Brain microvascular endothelial cell (primary cell): ENCODE data around the gene CPEB3.

Source experiments
- DNase-seq: peaks from one replicate; pipeline ENCODE4 v3.0.0-alpha.2; 2020
- H3K27ac ChIP-seq: fragments of 250-450 bp; sonication (Bioruptor Pico); 2 replicates; pipeline ENCODE4 v1.5.1; 2020; ENCODE audit warnings: mild to moderate bottlenecking, moderate library complexity
- H3K27me3 ChIP-seq: fragments of 250-450 bp; sonication (Bioruptor Pico); replicated peaks from 2 replicates; pipeline ENCODE4 v1.5.1; 2020; ENCODE audit warnings: mild to moderate bottlenecking
- H3K36me3 ChIP-seq: fragments of 250-450 bp; sonication (Bioruptor Pico); replicated peaks from 2 replicates; pipeline ENCODE4 v1.5.1; 2020; ENCODE audit warnings: mild to moderate bottlenecking
- H3K4me3 ChIP-seq: 2 replicates; pipeline ENCODE4 v1.5.1; 2011; ENCODE audit warnings: low read depth, mild to moderate bottlenecking, control low read depth, low read length, moderate library complexity
- in situ Hi-C: cut with HindIII; loops from 2 replicates; pipeline ENCODE4 v1.10.0; 2017; ENCODE audit warnings: low sequenced_read_pairs, low pct_ligation_motif_present
- TF ChIP-seq, protein P1 (sequence below): IDR thresholded peaks from 2 replicates; pipeline ENCODE4 v1.5.1; 2011; ENCODE audit warnings: low read depth, mild to moderate bottlenecking, moderate library complexity, low read length, control low read depth, inconsistent platforms; ENCODE audit errors: missing control alignments

Gene CPEB3

DNA sequence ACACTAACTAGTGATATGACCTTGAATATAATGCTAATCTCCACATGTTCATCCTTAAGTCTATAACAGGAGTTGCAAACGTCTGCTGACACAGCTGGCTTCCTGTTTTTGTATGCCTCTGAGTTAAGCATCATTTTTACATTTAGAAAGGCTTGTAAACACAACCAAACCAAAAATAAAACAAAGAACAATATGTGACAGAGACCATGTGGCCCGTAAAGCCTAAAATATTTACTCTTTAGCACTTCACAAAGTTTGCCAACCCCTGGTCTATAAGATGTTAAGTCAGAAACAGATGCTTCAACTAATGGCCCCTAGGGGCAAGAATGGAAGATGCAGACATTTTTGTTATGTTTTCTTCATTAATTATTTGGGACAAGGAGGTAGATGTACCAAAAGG lies 109.3 kb downstream of the CPEB3 start:
- Histone ChIP-seq H3K27ac (no peak overlapping the region), H3K4me3 (no peak overlapping the region), H3K27me3 (no peaks in the 10 kb centered on the region), H3K36me3 (no peaks in the 10 kb centered on the region)
- TF ChIP-seq, protein P1, sequence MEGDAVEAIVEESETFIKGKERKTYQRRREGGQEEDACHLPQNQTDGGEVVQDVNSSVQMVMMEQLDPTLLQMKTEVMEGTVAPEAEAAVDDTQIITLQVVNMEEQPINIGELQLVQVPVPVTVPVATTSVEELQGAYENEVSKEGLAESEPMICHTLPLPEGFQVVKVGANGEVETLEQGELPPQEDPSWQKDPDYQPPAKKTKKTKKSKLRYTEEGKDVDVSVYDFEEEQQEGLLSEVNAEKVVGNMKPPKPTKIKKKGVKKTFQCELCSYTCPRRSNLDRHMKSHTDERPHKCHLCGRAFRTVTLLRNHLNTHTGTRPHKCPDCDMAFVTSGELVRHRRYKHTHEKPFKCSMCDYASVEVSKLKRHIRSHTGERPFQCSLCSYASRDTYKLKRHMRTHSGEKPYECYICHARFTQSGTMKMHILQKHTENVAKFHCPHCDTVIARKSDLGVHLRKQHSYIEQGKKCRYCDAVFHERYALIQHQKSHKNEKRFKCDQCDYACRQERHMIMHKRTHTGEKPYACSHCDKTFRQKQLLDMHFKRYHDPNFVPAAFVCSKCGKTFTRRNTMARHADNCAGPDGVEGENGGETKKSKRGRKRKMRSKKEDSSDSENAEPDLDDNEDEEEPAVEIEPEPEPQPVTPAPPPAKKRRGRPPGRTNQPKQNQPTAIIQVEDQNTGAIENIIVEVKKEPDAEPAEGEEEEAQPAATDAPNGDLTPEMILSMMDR = peak; percentile 29
- in situ Hi-C loops = no loop called here
- peak; percentile 1 for DNase-seq

DNA sequence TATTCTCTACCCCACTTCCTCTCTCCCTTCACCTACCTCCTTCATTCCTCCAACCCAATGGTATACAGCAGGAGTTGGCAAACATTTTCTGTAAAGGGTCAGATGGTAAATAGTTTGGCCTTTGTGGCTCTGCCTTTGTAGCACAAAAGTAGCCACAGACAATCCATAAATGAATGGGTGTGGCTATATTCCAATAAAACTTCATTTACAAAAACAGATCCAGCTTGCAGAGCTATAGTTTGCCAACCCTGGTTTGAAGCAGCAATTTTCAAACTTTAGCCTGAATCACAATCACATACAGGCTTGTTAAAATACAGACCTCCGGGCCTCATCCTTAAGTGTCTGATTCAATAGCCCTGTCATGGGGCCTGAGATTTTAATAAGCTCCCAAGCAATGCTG lies 110.5 kb downstream of the CPEB3 start:
- no peak for DNase-seq
- Histone ChIP-seq H3K36me3 (no peaks in the 10 kb centered on the region), H3K4me3 (no peak overlapping the region), H3K27ac (no peak overlapping the region), H3K27me3 (no peaks in the 10 kb centered on the region)
- TF ChIP-seq, protein P1 = no peak
- in situ Hi-C loops = no loop called here

DNA sequence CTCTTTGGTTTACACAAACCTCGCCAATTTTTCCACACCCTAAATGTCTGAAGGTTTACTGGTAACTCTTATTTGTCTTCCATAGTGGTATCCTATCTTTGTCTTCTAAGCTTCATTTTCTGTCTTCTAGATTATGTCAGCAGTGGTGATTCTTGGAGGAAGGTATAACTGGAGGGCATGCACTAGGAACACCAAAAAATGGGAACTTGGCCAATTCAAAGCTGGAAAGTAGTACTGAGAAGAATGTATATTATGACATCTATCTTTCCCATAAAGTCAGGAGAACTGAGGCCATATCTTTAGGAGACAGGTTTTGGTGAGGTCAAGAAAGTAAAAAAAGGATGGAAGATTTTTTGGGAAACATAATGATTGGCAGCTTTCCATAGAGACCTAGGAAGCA lies 113.3 kb downstream of the CPEB3 start:
- TF ChIP-seq, protein P1 = no peak
- no peaks in the 10 kb centered on the region for H3K36me3 ChIP-seq

DNA sequence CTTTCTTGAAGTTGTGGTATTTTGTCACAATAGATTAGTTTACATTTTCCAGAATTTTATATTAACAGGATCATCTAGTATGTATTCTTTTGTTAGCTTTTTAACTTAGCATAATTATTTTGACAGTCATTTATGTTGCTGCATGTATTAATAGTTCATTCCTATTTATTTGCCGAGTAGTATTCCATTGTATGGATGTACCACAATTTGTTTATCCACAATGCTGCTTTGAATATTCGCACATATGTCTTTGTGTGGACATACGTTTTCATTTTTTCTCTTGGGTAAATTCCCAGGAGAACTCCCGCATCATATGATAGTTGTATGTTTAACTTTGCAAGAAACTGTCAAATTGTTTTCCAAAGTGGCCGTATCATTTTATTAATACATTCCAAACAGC lies 115.7 kb downstream of the CPEB3 start:
- H3K36me3 ChIP-seq = no peaks in the 10 kb centered on the region
- H3K27me3 ChIP-seq = no peaks in the 10 kb centered on the region
- in situ Hi-C loops = no loop called here
- H3K27ac ChIP-seq = no peak overlapping the region
- no peak overlapping the region for H3K4me3 ChIP-seq
- TF ChIP-seq, protein P1 = no peak
- no peak for DNase-seq

More for the DNA sequence above, 113.3 kb downstream of the CPEB3 start:
- no peak overlapping the region for H3K4me3 ChIP-seq
- no peak for DNase-seq
- in situ Hi-C loops = no loop called here
- no peaks in the 10 kb centered on the region for H3K27me3 ChIP-seq
- H3K27ac ChIP-seq = no peak overlapping the region

DNA sequence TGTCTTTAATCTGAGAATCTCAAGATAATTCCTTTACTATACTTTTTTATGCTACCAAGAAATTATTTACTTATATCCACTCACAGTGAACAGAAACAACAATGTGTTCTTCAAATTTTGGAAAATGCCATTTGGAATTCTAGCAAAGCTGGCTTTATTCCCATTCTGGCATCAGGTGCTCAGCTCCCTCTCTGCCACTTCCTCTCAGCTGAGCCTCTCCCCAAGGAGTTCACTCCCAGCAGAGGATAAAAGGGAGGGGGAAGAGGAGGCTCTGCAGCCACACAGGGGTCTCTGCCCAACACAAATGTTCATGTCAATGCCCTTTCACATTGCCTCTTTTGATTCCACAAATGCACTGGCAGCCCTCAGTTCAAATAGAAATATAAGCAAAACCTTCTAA lies 116.9 kb downstream of the CPEB3 start:
- H3K27ac ChIP-seq = no peak overlapping the region
- in situ Hi-C loops = no loop called here
- no peaks in the 10 kb centered on the region for H3K36me3 ChIP-seq
- no peak overlapping the region for H3K4me3 ChIP-seq
- H3K27me3 ChIP-seq = no peaks in the 10 kb centered on the region
- TF ChIP-seq, protein P1 = no peak
- DNase-seq = no peak

DNA sequence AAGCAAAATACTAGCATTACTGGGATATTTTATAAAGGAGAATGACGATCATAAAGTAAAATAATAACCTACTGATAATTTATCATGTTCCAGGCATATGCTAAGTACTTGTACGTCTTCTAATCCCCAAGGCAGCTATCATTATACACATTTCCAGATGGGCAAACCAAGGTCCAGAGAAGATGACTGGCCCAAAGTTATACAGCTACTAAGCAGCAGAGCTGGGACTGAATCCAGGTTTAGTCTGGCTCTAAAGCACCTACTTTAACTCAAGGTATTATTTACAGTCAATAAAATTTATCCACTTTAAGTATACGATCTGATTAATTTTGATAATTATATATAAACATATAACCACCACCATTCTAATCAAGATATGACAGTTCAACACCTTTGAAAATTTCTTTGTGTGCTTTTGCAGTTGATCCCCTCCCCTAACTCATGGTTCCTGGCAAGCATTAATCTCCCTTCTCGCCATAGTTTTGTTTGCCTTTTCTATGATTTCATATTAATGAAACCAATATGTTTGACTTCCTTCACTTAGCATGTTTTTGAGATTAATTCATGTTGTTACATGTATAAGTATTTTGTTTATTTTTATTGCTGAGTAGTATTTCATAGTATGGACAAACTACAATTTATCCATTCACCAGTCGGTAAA lies 126.7 kb downstream of the CPEB3 start:
- H3K4me3 ChIP-seq = no peak overlapping the region
- TF ChIP-seq, protein P1 = no peak
- DNase-seq = no peak
- no peaks in the 10 kb centered on the region for H3K27me3 ChIP-seq
- in situ Hi-C loops = no loop called here
- H3K36me3 ChIP-seq = no peaks in the 10 kb centered on the region
- H3K27ac ChIP-seq = no peak overlapping the region
